NOMO-1 treated with DMSO at 0.1 percent for 48 hours (cell line): ENCODE measurements around the gene LRRC1.

Experiments
- DNase-seq: peaks from one replicate; lab custom pipeline; 2025; ENCODE audit not compliant: unreplicated experiment; lab: John Stamatoyannopoulos, UW

LRRC1 gene

DNA sequence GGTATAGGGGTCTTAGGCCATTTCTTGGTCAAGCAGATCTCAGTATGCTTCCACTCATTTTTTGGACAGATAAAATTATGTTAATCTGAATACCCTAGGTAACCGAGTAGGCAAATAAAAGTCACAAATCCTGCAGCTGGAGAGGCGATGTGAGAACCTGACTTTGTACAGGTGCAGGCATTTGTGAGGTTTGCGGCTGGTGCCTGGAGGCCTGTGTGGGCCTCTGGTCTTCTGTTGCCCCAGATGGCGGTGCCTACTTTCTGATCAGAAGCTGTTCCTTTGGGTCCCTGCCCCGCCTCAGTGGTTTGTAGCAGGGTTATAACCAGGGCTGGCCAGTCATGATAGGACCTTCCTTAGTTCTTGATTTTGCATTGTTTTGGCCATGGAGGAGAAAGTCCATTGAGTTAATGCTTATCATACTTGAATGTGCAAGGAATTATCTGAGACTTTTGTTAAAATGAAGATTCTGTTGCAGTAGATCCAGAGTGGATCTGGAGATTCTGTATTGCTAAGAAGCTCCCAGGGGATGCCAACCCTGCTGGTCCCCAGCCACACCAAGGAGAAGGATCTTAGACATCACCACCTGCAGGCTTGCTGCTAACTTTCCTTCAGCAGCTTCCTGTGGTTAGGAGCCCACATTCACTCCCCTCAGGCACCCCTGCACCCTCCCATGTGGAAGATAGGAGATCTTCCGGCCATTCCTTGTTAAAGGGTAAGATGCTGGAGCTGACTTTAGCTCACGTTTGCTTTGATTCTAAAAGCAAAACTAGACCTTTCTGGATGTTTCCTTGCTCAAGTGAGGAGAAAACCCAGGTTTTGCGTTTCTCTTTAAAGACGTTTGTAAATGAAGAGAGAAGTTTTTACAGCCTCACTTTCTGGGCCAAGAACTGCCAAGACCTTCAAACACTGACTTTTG is 50.7 kb downstream of the LRRC1 start:
- no peak for DNase-seq

DNA sequence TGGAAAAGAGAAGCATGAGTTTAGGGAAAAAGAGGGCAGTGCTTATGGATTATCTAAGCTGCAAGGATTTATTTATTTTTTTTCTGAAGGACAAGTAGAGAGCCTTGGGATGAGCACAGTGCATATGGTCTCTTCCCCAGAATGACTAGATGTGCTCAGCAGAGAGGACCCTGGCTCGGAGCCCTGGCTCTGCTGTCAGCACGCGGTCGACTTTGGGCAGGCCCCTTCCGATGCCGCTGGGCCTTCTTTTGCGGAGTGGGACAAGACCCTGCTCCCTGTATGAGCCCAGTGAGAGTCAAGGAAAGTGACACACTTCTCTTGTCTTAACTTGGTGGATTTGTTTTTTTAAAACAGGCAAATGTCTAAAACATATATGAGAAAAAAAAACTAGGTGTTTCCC is 51.4 kb downstream of the LRRC1 start:
- no peak for DNase-seq

GRCh38 chr6:53847796-53848314 is 53.0 kb downstream of the LRRC1 start:
- no peak for DNase-seq

GRCh38 chr6:53850527-53850926 is 55.7 kb downstream of the LRRC1 start:
- no peak for DNase-seq

GRCh38 chr6:53851561-53851960 is 56.8 kb downstream of the LRRC1 start:
- DNase-seq, result no peak

DNA sequence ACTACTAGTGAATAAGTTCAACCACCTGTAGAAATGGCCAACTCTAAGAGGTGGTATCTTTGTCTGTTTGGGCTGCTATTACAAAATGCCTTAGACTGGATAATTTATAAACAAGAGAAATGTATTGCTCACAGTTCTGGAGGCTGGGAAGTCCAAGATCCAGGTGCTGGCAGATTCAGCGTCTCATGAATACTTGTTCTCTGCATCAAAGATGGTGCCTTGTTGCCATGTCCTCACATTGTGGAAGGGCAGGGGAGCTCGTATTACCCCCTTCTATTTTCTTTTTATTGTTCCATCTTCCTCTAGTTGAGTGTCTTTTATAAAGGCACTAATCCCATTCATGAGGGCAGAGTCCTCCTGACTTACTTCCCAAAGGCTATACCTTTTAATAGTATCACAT is 58.0 kb downstream of the LRRC1 start:
- DNase-seq, result no peak

DNA sequence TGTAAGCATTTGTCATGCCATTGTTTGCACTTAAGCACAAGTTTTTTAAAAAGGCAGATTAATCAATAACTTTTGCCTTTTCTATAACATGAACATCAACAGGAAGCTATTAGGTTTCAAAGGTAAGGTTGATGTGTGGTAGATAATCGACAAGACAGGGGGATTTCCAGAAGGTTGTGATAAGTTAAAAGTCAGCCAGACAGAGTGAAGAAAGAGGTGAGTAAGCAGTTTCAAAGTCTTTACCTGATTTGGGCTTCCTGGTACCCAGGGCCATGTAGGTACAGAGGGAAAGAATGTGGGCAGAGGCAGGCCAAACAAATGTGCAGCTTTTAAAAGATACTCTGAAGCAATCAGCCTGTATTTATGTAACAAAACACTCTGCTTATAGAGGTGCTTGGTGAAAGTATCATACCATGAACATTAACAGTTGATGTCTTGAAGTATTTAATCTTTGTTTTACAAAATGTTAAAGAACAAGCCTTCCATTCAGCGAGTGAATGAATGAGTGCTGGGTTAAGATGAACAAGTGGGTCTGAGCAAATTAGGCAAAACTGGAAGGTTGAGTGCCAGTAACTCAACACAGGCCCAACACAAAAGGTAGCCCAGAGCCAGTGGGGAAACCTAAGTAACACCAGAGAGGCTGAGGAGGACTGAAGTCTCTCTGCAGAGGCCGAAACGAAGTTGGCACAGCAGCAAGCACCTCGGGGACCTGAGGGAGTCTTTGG is 60.2 kb downstream of the LRRC1 start:
- no peak for DNase-seq

DNA sequence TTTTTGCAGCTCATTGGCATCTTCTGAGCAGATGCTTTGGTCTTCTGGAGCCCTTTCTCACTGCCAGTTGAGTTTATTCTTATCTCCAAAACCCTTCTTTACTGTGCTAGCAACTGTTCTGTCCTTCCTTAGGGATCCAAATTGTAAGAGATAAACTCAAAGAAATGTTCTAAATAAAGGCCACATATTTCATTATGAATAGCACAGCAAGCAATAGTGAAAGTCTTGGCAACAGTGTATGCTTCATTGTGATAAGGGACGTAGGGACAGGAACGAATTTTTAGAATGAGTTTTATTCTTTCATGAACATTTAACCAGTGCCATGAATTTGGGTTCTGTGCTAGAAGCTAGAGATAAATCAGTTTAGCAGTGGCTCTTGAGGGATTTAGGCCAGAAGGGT is 61.1 kb downstream of the LRRC1 start:
- no peak for DNase-seq

- DNase-seq, result no peak
Measured at GRCh38 chr6:53857318-53858094, 62.7 kb downstream of the LRRC1 start.

- no peak for DNase-seq
Measured at GRCh38 chr6:53858196-53858595, 63.4 kb downstream of the LRRC1 start.

DNA sequence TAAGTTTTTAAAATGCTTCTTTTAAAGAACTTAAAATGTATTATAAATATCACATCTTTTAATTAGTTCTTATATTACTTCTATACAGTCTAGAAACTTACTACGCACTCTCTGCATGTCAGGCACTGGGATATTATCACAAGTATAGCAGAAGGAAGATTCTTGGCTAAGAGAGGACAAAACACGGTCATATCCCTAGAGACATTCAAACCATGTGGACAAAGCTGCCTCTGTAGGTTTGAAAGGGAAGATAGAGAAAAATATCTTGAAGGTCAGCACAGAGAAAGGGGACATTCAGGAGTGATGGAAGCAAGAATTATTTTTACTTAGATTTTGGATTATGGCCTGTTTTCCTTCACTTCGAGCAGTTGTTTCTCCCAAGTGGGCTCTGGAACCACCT is 64.1 kb downstream of the LRRC1 start:
- DNase-seq, result no peak

DNA sequence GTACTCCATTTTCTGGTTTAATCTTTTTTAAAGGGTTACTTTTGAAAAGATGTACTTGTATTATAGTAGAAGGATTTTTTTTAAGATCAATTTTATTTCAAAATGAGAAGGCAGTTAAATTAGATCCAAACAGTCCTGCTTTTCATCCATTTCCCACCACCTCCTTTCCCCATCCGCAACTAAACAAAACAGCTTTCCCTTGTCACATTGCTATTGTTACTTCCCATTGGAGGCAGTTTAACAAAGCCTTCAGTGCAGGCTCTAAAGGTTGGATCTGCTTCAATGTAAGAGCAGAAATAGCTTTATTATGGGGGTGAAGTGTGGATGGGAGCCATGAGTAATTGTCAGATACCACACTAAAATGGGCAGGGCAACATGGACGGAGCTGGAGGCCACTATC is 65.7 kb downstream of the LRRC1 start:
- DNase-seq, result no peak

GRCh38 chr6:53861518-53861917 is 66.7 kb downstream of the LRRC1 start:
- DNase-seq, result no peak

- DNase-seq, result no peak
Measured at GRCh38 chr6:53862662-53863462, 68.1 kb downstream of the LRRC1 start.

DNA sequence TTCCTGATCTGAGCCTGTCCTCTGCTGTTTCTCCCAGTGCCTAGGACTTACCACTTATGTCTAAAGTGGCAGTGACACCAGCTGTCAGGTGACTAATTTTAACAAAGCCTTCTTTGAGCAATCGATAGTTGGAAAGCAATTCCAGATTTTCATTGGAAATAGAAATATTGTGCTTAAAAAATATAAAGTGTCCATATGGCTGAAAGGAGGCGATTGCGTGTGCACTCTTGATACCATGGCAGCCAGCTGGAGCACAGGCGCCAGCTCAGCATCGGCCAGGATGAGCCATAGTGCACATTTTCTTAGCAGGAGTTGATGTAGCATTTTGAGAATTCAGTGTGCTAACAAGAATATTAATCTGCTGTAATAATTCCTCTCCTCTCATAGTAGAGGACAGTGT is 70.0 kb downstream of the LRRC1 start:
- no peak for DNase-seq

DNA sequence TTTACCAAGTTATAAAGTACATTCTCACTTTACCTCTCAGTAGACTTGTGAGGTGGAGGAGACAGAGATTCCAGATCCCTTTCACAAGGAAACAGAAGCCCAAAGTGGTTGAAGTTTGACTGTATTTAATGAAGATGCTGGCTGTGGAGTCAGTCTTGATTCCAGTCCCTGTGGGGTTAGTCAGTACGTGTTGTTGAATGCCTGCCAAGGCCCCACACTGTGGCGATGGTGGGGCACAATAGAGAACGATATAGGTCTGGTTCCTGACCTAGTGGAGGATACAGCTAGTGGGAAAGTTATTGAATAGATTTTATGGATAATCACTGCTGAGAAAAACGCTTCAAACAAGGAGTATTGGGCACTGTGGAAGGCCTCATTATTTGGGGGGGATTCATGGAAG is 71.4 kb downstream of the LRRC1 start:
- no peak for DNase-seq

GRCh38 chr6:53868626-53869025 is 73.8 kb downstream of the LRRC1 start:
- no peak for DNase-seq

- no peak for DNase-seq
Measured at GRCh38 chr6:53869964-53870363, 75.2 kb downstream of the LRRC1 start.

DNA sequence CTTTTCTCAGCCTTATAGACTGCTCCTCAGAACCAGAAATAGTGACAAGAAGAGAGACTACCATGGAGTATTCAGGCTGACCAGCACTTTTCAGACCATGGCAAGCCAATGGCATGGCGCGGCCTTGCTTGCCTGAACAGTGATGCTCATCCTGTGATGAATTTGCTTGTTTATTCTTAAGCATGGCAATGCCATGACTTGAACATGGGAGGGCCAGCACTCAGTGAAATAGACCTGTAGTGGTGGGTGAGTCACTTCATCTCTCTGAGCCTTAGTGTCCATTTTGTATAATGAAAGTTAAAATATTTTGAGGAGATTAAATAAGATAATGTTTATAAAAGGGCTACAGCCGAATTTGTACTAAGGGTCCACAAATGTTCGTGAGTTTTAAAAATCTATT is 79.1 kb downstream of the LRRC1 start:
- no peak for DNase-seq

DNA sequence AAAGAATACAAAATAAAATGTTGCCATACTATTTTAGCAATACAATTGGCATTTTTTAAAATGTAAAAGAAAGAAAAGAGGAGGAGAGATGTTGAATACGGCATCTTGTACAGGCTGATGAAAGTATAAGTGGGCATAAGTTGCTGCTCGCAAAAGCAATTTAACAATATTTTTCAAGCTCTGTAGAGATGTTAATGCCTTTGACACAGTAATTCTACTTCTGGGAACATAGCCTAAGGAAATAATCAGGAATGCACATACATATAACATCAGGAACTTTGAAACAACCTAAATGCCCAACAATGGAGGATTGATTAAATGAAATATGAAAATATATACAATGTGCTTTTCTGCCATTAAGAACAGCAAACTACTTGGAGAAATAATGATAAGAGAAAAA is 80.2 kb downstream of the LRRC1 start:
- no peak for DNase-seq

DNA sequence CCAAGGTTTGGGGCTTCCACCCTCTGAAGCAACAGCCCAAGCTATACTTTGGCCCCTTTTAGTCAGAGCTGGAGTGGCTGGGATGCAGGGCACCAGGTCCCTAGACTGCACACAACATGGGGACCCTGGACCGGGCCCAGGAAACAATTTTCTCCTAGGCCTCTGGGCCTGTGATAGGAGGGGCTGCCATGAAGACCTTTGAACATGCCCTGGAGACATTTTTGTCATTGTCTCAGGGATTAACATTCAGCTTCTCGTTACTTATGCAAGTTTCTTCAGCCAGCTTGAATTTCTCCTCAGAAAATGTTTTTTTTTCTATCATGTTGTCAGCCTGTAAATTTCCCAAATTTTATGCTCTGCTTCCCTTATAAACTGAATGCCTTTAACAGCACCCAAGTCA is 82.3 kb downstream of the LRRC1 start:
- DNase-seq, result no peak
